ENCODE results near the gene SLC9A9. TPM values are rescaled to one million over a fixed set of nuclear protein-coding genes. Genes with fewer than 3 reads are reported as not detected.

SLC9A9 gene
- polyA plus RNA-seq, 1 of the 3 experiments (the other 2 are of a cell fraction), result 0.05 TPM

- CTCF ChIA-PET, result no interaction called here
- no peak overlapping the region for H3K4me2 ChIP-seq
- no peaks in the 10 kb centered on the region for H3K9me2 ChIP-seq
- TF ChIP-seq RFX5 (IDR thresholded peaks at IDR 0.05; ENCODE audit: low read length) (no peak), SMC3 (IDR thresholded peaks at IDR 0.05; ENCODE audit: low read depth, low read length) (no peak), GABPA (IDR thresholded peaks at IDR 0.05; ENCODE audit: low read depth) (no peak)
- H3K27me3 ChIP-seq (ENCODE audit: insufficient read depth), result no peaks in the 10 kb centered on the region
- H3K79me2 ChIP-seq (ENCODE audit: insufficient read depth), result no peaks in the 10 kb centered on the region
- no peak for DNase-seq
- H3K36me3 ChIP-seq (replicated peaks in 1 of 2; ENCODE audit: control insufficient read depth in 1 of 2, insufficient read depth in 2 of 2, low read length in 1 of 2), result no peaks in the 10 kb centered on the region
- H3K9me3 ChIP-seq, result no peaks in the 10 kb centered on the region
- no peak overlapping the region for H3K27ac ChIP-seq (ENCODE audit: low read depth in 2 of 2, low read length in 1 of 2)
- H2AFZ ChIP-seq (ENCODE audit: low read depth), result no peak overlapping the region
- no peaks in the 10 kb centered on the region for H3K4me1 ChIP-seq (ENCODE audit: control insufficient read depth in 1 of 2, insufficient read depth in 2 of 2, low read depth in 1 of 2, low read length in 1 of 2)
- H3K4me3 ChIP-seq (ENCODE audit: low read depth in 2 of 2, low read length in 1 of 2), result no peak overlapping the region
- no peak overlapping the region for H3K9ac ChIP-seq
- WGBS (ENCODE audit: low lambda C conversion rate), result 50% methylated on average over 4 of the region's 4 CpGs
- H4K20me1 ChIP-seq (ENCODE audit: insufficient read depth), result no peaks in the 10 kb centered on the region
- H3F3A ChIP-seq (replicated peaks; ENCODE audit: insufficient read depth), result no peaks in the 10 kb centered on the region
- POLR2A ChIA-PET, result no interaction called here
Observed at GRCh38 chr3:143258692-143259091, 589.6 kb downstream of the SLC9A9 start.

DNA sequence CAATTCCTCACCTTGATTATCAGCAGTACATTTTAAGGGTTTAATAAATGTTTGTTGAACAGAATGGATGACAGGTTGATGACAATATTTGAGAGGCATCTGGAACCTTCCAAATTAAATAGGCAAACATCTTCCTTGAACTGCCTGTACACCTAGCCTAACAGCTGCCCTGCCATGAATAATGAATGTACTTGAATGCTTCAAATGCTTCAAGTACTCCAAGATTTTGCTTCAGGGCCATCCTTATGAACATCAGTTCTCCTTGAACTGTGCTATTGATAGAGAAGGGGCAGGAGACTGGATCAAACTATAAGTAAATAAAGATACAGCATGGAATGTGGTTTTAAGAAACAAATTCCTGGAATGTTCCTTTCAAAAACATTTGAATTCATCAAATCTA is 591.9 kb downstream of the SLC9A9 start:
- CTCF ChIA-PET, result no interaction called here
- Histone ChIP-seq H3K27ac (ENCODE audit: low read depth in 2 of 2, low read length in 1 of 2) (no peak overlapping the region), H3K4me3 (ENCODE audit: low read depth in 2 of 2, low read length in 1 of 2) (no peak overlapping the region), H3K9me2 (no peaks in the 10 kb centered on the region), H3K36me3 (replicated peaks in 1 of 2; ENCODE audit: control insufficient read depth in 1 of 2, insufficient read depth in 2 of 2, low read length in 1 of 2) (no peaks in the 10 kb centered on the region), H3K4me1 (ENCODE audit: control insufficient read depth in 1 of 2, insufficient read depth in 2 of 2, low read depth in 1 of 2, low read length in 1 of 2) (no peaks in the 10 kb centered on the region), H3K4me2 (no peak overlapping the region), H3K27me3 (ENCODE audit: insufficient read depth) (no peaks in the 10 kb centered on the region), H3K9me3 (no peaks in the 10 kb centered on the region), H3K79me2 (ENCODE audit: insufficient read depth) (no peaks in the 10 kb centered on the region), H4K20me1 (ENCODE audit: insufficient read depth) (no peaks in the 10 kb centered on the region), H3K9ac (no peak overlapping the region), H2AFZ (ENCODE audit: low read depth) (no peak overlapping the region), H3F3A (replicated peaks; ENCODE audit: insufficient read depth) (no peaks in the 10 kb centered on the region)
- POLR2A ChIA-PET, result no interaction called here
- DNase-seq, result no peak
- no peak for TF ChIP-seq SMC3 (IDR thresholded peaks at IDR 0.05; ENCODE audit: low read depth, low read length)
- no peak for TF ChIP-seq TCF12 (IDR thresholded peaks at IDR 0.05)
- no peak for TF ChIP-seq ELF1 (IDR thresholded peaks at IDR 0.05)
- no peak for TF ChIP-seq NRF1 (IDR thresholded peaks at IDR 0.05; ENCODE audit: low read depth, low read length)
- no peak for TF ChIP-seq USF2 (IDR thresholded peaks at IDR 0.05; ENCODE audit: borderline replicate concordance, low read depth, low read length)

- no peak overlapping the region for H3K4me2 ChIP-seq
- DNase-seq, result no peak
- CTCF ChIA-PET, result no interaction called here
- H3K4me1 ChIP-seq (ENCODE audit: control insufficient read depth in 1 of 2, insufficient read depth in 2 of 2, low read depth in 1 of 2, low read length in 1 of 2), result no peaks in the 10 kb centered on the region
- no peak overlapping the region for H3K9ac ChIP-seq
- no peaks in the 10 kb centered on the region for H3K9me3 ChIP-seq
- H3F3A ChIP-seq (replicated peaks; ENCODE audit: insufficient read depth), result no peaks in the 10 kb centered on the region
- no peaks in the 10 kb centered on the region for H3K27me3 ChIP-seq (ENCODE audit: insufficient read depth)
- H3K9me2 ChIP-seq, result no peaks in the 10 kb centered on the region
- H3K4me3 ChIP-seq (ENCODE audit: low read depth in 2 of 2, low read length in 1 of 2), result no peak overlapping the region
- H3K79me2 ChIP-seq (ENCODE audit: insufficient read depth), result no peaks in the 10 kb centered on the region
- no peaks in the 10 kb centered on the region for H4K20me1 ChIP-seq (ENCODE audit: insufficient read depth)
- H2AFZ ChIP-seq (ENCODE audit: low read depth), result no peak overlapping the region
- no peak overlapping the region for H3K27ac ChIP-seq (ENCODE audit: low read depth in 2 of 2, low read length in 1 of 2)
- POLR2A ChIA-PET, result no interaction called here
- no peaks in the 10 kb centered on the region for H3K36me3 ChIP-seq (replicated peaks in 1 of 2; ENCODE audit: control insufficient read depth in 1 of 2, insufficient read depth in 2 of 2, low read length in 1 of 2)
- no peak for TF ChIP-seq NFIC (IDR thresholded peaks at IDR 0.05; ENCODE audit: borderline replicate concordance)
- TF ChIP-seq, protein P1, sequence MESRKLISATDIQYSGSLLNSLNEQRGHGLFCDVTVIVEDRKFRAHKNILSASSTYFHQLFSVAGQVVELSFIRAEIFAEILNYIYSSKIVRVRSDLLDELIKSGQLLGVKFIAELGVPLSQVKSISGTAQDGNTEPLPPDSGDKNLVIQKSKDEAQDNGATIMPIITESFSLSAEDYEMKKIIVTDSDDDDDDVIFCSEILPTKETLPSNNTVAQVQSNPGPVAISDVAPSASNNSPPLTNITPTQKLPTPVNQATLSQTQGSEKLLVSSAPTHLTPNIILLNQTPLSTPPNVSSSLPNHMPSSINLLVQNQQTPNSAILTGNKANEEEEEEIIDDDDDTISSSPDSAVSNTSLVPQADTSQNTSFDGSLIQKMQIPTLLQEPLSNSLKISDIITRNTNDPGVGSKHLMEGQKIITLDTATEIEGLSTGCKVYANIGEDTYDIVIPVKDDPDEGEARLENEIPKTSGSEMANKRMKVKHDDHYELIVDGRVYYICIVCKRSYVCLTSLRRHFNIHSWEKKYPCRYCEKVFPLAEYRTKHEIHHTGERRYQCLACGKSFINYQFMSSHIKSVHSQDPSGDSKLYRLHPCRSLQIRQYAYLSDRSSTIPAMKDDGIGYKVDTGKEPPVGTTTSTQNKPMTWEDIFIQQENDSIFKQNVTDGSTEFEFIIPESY (IDR thresholded peaks at IDR 0.05; ENCODE audit: borderline replicate concordance, low read depth), result no peak
- TF ChIP-seq, protein P2, sequence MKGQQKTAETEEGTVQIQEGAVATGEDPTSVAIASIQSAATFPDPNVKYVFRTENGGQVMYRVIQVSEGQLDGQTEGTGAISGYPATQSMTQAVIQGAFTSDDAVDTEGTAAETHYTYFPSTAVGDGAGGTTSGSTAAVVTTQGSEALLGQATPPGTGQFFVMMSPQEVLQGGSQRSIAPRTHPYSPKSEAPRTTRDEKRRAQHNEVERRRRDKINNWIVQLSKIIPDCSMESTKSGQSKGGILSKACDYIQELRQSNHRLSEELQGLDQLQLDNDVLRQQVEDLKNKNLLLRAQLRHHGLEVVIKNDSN (IDR thresholded peaks at IDR 0.05; ENCODE audit: borderline replicate concordance, low read depth), result no peak
- TF ChIP-seq MEF2A (IDR thresholded peaks at IDR 0.05; ENCODE audit: borderline replicate concordance, low read depth), result no peak
- TF ChIP-seq, protein P3, sequence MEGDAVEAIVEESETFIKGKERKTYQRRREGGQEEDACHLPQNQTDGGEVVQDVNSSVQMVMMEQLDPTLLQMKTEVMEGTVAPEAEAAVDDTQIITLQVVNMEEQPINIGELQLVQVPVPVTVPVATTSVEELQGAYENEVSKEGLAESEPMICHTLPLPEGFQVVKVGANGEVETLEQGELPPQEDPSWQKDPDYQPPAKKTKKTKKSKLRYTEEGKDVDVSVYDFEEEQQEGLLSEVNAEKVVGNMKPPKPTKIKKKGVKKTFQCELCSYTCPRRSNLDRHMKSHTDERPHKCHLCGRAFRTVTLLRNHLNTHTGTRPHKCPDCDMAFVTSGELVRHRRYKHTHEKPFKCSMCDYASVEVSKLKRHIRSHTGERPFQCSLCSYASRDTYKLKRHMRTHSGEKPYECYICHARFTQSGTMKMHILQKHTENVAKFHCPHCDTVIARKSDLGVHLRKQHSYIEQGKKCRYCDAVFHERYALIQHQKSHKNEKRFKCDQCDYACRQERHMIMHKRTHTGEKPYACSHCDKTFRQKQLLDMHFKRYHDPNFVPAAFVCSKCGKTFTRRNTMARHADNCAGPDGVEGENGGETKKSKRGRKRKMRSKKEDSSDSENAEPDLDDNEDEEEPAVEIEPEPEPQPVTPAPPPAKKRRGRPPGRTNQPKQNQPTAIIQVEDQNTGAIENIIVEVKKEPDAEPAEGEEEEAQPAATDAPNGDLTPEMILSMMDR (IDR thresholded peaks at IDR 0.05), result no peak
- no peak for TF ChIP-seq NRF1 (IDR thresholded peaks at IDR 0.05; ENCODE audit: low read depth, low read length)
- TF ChIP-seq RFX5 (IDR thresholded peaks at IDR 0.05; ENCODE audit: low read length), result no peak
- TF ChIP-seq JUND (IDR thresholded peaks at IDR 0.05), result no peak
- no peak for TF ChIP-seq FOXM1 (IDR thresholded peaks at IDR 0.05; ENCODE audit: low read depth)
- TF ChIP-seq USF2 (IDR thresholded peaks at IDR 0.05; ENCODE audit: borderline replicate concordance, low read depth, low read length), result no peak
- TF ChIP-seq TAF1 (IDR thresholded peaks at IDR 0.05; ENCODE audit: borderline replicate concordance, low read depth, low read length), result no peak
- TF ChIP-seq RCOR1 (IDR thresholded peaks at IDR 0.05; ENCODE audit: low read length), result no peak
Observed at GRCh38 chr3:143255739-143256138, 592.5 kb downstream of the SLC9A9 start.

Data from SK-N-SH (cell line).